HG02623 (cell line): Measurements from ENCODE around the gene PITX1.

ENCODE experiments used
- ATAC-seq: cut with Tn5 transposase; IDR thresholded peaks from one replicate; pipeline ENCODE4 v1.9.1; 2021; ENCODE audit warnings: moderate library complexity; ENCODE audit not compliant: unreplicated experiment

PITX1 gene

GRCh38 chr5:135030123-135030955, 3.7 kb downstream of the PITX1 start:
- no peak for ATAC-seq

- ATAC-seq, result no peak
These were observed 4.4 kb downstream of the PITX1 start for GRCh38 chr5:135029477-135030122.

- no peak for ATAC-seq
These were observed 5.1 kb downstream of the PITX1 start for GRCh38 chr5:135028791-135029476.

GRCh38 chr5:135027697-135028615, 6.1 kb downstream of the PITX1 start:
- no peak for ATAC-seq

GRCh38 chr5:135027266-135027696, 6.7 kb downstream of the PITX1 start:
- ATAC-seq, result no peak

GRCh38 chr5:135026645-135027265, 7.3 kb downstream of the PITX1 start:
- no peak for ATAC-seq

GRCh38 chr5:135025730-135026644, 8.0 kb downstream of the PITX1 start:
- no peak for ATAC-seq

- no peak for ATAC-seq
These were observed 8.9 kb downstream of the PITX1 start for GRCh38 chr5:135024956-135025729.

GRCh38 chr5:135020111-135020895, 13.7 kb downstream of the PITX1 start:
- no peak for ATAC-seq

- no peak for ATAC-seq
These were observed 14.7 kb downstream of the PITX1 start for GRCh38 chr5:135019314-135019713.

- no peak for ATAC-seq
These were observed 15.6 kb downstream of the PITX1 start for GRCh38 chr5:135018457-135018856.

- ATAC-seq, result no peak
These were observed 17.2 kb downstream of the PITX1 start for GRCh38 chr5:135016861-135017290.

GRCh38 chr5:135015942-135016341, 18.1 kb downstream of the PITX1 start:
- no peak for ATAC-seq

- ATAC-seq, result no peak
These were observed 20.0 kb downstream of the PITX1 start for GRCh38 chr5:135013947-135014570.

- ATAC-seq, result no peak
These were observed 20.6 kb downstream of the PITX1 start for GRCh38 chr5:135013445-135013844.

GRCh38 chr5:135012951-135013391, 21.1 kb downstream of the PITX1 start:
- ATAC-seq, result no peak

- ATAC-seq, result no peak
These were observed 21.9 kb downstream of the PITX1 start for GRCh38 chr5:135012033-135012588.
